ENCODE results near the gene AGPAT3. TPM values are rescaled to one million over a fixed set of nuclear protein-coding genes. Genes with fewer than 3 reads are reported as not detected.

AGPAT3 gene
- 18.0 to 26.7 TPM (median 24.3 TPM) in 5 replicates for total RNA-seq (2022; extraction: Qiagen RNA extraction)

GRCh38 chr21:43864962-43865539 lies at the start of gene AGPAT3:
TSS of gene AGPAT3 (plus strand) at chr21:43865223. CDS start at chr21:43959682, 94,459 bp downstream.

GRCh38 chr21:44011579-44012473 lies 146.8 kb downstream of the AGPAT3 start, which contains the start of gene TRAPPC10:
TSS of gene TRAPPC10 (plus strand) at chr21:44012309. CDS start at chr21:44012494, 185 bp downstream.

Other genes starting within 250 kb of the AGPAT3 start
- 1.8 to 2.7 TPM (median 1.9 TPM) in 5 replicates for gene HSF2BP, start 205.7 kb upstream of the AGPAT3 start, total RNA-seq (2022; extraction: Qiagen RNA extraction)
- gene RRP1B, start 205.7 kb upstream of the AGPAT3 start, total RNA-seq (2022; extraction: Qiagen RNA extraction) = 32.6 to 38.4 TPM (median 35.9 TPM) in 5 replicates
- 192 to 315 TPM (median 281 TPM) in 5 replicates for gene PDXK, start 146.1 kb upstream of the AGPAT3 start, total RNA-seq (2022; extraction: Qiagen RNA extraction)
- gene CSTB, start 88.9 kb upstream of the AGPAT3 start, total RNA-seq (2022; extraction: Qiagen RNA extraction) = 84.0 to 98.7 TPM (median 91.0 TPM) in 5 replicates
- 32.4 to 38.4 TPM (median 35.0 TPM) in 5 replicates for gene RRP1, start 75.6 kb upstream of the AGPAT3 start, total RNA-seq (2022; extraction: Qiagen RNA extraction)
- 12.5 to 17.4 TPM (median 15.3 TPM) in 5 replicates for gene TRAPPC10, start 147.1 kb downstream of the AGPAT3 start, total RNA-seq (2022; extraction: Qiagen RNA extraction)
- 1.3 to 2.6 TPM (median 2.3 TPM) in 5 replicates for gene PWP2, start 242.2 kb downstream of the AGPAT3 start, total RNA-seq (2022; extraction: Qiagen RNA extraction)

Data from A549 treated with CORT108297 at 1 μM for 4 hours (cell line).